CD4-positive, alpha-beta T cell treated with Interleukin-12 subunit alpha and Interleukin-12 subunit beta, for 1 hour (primary cell): Measurements from ENCODE around the gene OR8B12.

Source experiments
- DNase-seq: peaks from one replicate; pipeline ENCODE4 v3.0.0-alpha.2; 2020

Gene OR8B12, protein sequence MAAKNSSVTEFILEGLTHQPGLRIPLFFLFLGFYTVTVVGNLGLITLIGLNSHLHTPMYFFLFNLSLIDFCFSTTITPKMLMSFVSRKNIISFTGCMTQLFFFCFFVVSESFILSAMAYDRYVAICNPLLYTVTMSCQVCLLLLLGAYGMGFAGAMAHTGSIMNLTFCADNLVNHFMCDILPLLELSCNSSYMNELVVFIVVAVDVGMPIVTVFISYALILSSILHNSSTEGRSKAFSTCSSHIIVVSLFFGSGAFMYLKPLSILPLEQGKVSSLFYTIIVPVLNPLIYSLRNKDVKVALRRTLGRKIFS

DNA sequence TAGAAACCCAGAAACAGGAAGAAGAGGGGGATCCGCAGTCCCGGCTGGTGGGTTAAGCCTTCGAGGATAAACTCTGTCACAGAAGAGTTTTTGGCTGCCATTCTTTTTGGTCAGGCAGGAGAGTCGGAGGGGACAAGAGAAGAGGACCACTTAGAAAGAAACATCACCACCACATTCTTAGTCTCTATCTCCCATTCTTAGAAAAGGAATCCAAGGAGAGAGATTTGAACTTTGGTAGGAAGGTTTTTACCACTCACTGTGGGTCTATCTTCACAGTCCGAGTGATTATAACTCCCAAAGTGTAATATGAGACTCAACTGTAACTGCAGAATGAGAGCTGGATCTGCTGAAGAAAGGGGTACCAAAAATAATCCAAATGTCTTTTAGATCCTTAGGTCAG is at the start of gene OR8B12:
TSS of gene OR8B12 (minus strand) at position 101 of the 400 bp plus-strand sequence. CDS start at position 101, 0 bp downstream.
- no peak for DNase-seq

DNA sequence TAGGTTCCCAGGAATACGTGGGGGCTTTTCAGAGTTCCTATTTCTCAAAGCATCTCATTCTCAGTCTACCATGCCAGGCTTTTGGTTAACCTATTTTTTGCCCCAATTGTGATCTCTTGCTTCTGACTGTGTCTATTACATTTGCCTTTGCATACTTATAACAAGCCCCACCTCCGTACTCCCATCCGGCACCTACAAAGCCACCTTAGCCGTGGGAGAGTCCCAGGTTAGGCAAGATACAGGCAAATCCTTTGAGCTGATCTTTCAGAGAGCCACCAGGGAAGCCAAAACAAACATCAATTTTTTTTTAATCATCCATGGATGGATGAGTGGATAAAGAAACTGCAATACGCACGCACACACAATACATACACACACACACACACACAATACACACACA is 49.2 kb upstream of the OR8B12 start:
- DNase-seq = no peak

DNA sequence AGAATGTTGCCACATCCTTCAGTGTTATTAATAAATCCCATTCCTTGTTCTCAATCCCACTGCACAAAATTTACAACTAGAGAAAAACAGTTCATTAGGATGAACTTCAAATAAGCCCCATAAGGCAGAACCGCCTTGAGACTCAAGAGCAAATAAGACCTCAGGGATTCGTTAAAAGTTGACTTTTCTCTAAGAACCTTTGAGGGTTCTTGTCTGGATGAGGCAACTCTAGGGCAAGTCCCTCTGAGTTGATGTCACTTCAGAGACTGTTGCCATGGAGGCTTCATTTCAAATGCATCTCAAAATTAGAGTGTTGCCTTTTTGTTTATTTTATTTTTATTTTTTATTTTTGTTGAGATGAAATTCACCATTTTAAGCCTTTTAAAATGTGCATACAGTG is 48.0 kb upstream of the OR8B12 start:
- no peak for DNase-seq

DNA sequence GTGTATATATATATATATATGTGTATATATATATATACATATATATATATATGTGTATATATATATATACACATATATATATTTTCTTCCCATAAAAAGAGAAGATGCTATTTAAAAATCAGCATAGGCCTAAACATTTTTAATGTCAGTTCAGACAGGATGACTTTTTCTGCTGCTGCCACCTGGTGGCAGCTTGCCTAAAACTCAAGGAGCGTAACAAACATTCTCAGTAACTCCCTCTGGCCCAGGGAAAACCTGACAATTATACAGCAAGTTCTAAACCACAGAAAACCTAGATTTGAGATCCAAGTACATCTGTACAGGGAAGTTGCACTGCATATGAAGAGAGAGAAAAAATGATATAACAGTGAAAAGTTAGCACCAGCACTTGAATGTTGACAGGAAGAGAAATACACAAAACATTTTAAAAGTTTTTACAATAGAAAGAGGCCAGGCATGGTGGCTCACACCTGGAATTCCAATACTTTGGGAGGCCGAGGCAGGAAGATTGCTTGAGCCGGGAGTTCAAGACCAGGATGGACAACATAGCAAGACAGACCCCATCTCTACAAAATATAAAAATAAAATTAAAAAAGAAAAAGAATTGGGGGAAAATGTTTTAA is 42.9 kb upstream of the OR8B12 start:
- DNase-seq = peak; percentile 34

DNA sequence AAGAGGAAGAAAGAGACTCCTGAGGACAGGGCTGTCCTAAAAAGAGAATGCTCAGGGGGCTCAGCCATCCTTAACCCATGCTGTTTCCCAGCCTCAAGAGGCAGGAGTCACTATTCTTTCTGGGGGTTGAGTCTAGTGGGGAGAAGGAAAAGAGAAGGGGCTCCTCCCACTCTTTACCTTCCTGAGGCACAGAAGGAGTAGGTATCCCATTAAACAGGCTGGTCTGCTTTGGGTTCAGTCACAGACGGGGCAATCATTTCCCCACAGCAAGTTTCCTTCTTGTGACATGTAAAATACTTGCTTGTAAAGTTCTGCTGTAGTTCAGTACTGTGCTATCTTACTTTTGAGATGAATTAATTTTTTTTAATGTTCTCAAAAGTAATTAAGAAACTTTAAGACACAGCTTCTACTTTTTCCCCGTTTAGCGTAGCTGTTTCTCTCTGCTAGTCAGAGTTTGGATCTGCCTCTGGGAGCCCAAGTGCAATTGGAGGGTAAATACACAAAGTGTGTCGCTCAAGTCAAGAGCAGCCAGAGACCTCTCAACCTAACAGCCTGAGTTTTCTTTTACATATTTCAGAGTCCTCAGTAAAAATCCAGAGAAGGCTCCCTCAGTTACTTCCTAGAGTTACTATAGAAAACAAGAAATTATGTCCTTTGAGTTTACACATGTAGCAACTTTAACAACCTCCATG is 41.4 kb upstream of the OR8B12 start:
- no peak for DNase-seq

DNA sequence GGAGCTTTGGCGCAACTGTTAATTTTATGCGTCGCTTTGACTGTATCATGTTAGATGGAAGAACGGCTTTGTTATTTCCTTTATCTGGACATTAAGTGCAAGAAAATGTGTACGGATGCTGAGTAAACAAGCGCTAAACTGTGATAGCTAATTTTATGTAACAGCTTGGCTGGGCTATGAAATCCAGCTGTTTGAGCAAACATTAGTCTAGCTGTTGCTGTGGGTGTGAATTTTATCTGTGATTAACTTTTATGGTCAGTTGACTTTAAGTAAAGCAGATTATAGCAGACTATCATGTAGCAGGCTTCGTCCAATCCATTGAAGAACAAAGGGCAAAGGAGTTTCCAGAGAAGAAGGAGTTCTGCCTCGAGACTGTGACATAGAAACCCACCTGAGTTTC is 40.3 kb upstream of the OR8B12 start:
- no peak for DNase-seq

DNA sequence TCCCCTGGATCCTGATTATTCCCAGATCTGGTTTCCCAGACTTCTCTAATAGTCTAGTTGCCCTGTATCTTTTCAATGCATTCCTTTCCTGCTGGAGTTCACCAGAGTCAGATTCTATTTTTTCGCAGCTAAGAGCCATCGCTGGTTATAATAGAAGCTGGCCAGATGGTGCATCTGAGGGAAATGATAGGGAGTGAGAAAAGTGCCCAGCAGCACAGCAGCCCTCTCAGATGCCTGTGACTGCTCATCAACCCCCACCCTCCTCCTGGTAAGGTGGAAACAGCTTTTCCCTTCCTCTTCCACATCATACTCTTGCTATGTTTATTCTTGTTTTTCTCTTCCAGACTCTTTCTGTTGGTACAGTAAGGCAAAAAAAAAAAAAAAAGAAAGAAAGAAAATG is 39.1 kb upstream of the OR8B12 start:
- DNase-seq = no peak

DNA sequence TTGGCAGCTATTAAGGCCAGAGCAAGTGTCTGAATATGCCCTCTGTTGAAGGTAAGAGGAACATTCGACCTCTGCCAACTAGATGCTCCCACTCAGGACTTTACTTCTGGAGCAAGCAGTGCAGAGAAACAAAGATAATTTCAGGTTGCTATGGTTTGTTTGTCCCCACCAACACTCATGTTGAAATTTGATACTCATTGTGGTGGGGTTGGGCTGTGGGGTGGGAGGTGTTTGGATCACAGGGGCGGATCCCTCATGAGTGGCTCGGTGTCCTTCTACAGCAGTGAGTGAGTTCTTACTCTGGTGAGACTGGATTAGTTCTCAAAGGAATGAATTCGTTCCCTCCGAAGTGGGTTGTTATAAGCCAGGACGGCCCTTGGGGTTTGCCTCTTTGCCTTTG is 38.4 kb upstream of the OR8B12 start:
- DNase-seq = no peak

DNA sequence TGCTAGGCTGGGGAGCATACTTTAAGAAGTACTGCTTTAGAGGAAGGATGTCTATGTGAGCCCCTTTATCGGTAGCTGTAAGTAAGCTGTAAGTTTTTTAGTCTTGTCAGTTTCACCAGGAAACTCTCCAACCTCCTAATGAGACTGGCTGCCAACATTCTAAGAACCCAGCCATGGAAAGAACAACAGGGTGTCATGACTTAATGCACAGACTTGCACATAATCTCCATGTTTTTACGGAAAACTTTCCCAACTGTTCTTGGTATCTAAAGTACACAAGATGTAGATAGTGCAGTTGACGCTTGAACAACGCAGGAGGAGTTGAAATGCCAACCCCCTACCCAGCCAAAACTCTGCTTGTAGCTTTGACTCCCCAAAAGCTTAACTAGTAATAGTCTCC is 35.3 kb upstream of the OR8B12 start:
- no peak for DNase-seq

DNA sequence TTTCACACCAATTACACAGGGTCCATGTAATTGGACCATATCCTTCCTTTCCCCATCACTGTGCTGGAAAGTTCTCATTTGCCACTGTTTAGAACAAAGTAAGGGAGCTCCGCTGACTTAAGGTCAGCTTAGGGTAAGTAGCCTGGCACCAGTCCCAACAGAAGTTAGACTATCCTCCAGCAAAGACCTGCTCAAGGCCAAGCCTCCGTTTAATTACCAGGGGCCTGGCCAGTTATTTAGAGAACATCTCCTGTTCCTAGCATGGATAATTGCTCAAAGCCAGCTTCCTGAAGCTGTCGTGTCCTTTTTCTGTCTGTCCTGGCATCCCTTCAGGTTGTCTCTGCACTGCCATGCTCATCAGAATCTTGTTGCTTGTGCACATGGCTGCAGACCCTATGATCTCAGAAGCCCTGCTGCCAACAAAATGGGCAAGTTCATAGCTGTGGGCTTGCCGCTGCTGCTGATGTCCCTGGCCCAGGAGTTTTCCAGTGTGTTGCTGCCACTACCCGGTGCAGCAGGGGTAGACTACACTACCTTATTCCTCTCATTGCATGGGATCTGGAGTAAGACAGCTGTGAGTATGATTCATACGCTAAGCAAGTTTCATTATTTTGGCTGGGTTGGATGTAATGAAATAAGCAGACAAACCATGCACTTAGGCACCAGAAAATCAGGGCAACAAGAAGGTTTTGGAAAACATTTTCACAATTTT is 34.4 kb upstream of the OR8B12 start:
- DNase-seq = no peak

DNA sequence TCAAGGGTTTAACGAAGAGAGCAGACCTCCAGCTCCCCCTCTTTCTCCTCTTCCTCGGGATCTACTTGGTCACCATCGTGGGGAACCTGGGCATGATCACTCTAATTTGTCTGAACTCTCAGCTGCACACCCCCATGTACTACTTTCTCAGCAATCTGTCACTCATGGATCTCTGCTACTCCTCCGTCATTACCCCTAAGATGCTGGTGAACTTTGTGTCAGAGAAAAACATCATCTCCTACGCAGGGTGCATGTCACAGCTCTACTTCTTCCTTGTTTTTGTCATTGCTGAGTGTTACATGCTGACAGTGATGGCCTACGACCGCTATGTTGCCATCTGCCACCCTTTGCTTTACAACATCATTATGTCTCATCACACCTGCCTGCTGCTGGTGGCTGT is 26.7 kb upstream of the OR8B12 start:
- no peak for DNase-seq

DNA sequence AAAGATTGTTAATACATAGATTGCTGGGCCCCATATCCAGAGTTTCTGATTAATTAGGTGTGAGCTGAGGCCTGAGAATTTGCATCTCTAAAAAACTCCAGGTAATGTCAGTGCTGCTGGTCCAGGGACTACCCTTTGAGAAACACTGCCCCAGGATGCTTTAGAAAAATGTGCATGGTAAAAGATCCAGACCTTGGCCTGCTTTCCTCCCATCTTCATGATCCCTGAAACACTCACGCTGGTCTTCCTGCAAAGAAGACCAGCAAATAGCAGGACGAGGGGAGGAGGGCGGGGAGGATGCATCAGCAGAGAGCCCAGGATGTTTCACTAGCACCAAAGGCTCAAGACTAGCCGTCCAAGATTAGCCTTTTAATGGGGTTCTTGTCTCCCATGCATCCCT is 26.2 kb upstream of the OR8B12 start, which contains the start of gene OR8A1:
TSS of gene OR8A1 (plus strand) at position 301 of the 400 bp plus-strand sequence. CDS start 123 bp downstream, outside the sequence.
- DNase-seq = no peak

DNA sequence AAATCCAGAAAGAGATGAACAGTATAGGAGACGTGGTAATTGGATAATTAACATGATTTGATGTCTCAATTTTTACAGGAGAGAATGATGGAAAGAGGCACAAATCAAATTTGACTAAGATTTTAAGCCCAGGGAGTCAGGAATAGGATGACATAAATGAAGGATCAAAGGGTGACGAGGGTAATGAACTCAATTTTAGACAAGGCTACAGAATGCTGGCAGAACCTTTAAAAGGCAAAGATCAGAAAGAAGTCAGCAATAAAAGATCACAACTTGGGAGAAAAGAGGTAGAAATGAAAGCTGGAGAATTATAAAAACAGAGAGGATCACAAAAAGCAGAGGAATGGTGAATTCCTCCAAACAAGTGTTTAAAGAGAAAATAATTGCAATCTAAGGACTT is 13.4 kb upstream of the OR8B12 start:
- DNase-seq = no peak

DNA sequence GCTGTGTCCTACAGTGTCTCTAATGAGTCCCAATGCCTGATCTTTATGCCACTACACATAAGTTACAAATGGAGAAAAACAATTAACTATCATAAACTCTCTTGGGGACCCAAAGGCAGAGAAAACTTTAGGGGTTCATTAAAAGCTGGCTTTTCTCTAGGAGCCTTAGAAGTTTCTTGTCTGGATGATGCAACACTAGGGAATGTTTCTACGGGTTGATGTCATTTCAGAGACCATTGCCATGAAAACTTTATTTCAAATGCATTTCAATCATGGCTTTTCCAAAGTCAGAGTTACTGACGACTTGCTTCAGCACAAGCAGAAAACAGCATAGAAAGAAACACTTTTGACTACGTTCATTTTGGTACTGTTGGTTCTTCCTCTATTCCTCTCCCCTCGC is 8.5 kb upstream of the OR8B12 start:
- no peak for DNase-seq

DNA sequence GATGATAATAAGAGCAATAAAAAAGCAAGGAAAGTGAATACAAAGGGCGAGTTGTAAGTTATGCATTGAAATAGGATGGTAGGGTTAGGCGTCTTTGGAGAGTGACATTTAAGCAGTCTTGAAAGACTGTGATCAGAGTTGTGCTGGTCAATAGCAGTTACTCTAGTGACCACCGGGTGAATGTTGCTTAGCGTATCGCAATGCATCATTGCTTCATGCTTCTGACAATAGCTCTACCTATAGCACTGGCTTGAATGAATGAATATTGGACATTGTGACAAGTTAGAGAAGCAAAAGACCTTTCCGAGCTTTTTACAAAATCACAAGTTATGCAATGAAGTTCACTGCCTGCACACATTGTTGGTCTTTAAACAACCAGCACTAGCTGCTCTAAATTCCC is 7.7 kb upstream of the OR8B12 start:
- no peak for DNase-seq

DNA sequence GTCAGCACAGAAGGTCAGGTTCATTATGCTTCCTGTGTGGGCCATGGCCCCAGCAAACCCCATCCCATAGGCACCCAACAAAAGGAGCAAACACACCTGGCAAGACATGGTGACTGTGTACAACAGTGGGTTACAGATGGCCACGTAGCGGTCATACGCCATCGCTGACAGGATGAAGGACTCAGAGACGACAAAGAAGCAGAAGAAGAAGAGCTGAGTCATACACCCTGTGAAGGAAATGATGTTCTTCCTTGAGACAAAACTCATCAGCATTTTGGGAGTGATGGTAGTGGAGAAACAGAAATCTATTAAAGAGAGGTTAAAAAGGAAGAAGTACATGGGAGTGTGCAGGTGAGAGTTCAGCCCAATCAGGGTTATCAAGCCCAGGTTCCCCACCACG is 309 bp downstream of the OR8B12 start:
- DNase-seq = no peak

DNA sequence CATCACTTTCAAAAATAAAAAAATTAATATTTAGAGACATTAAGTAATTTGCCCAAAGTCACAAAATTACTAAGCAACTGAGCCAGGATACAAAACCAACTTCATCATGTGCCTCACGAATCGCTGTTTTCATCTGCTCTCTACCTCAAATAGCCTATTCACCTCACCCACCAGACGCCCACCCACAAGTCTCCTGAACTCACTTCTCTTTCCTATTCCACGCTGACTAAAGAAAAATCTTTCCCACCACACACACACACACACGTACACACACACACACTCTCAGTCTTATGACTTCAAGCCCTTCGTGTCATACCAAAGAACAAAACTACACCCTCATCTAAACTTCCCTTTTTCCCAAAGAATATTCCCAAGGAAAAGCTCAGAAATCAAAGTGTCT is 2.2 kb downstream of the OR8B12 start:
- DNase-seq = no peak

DNA sequence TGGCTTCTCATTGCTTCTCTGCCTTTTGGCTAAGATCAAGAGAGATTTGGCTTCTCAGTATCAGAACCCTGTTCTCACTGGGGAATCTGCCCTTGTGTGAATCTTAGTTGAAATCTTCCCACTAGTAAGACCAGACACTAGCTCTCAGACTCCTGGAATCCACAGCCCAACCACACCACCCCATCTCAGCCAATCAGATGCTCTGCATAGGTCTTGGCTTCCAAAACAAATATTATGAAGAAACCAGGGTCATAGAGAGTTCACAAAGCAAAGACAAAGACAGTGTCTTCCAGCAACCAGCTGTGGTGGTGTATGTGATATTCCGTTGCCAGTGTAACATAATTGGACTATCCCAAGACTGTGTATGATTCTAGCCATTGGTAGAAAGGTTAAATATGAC is 5.4 kb downstream of the OR8B12 start:
- DNase-seq = no peak

DNA sequence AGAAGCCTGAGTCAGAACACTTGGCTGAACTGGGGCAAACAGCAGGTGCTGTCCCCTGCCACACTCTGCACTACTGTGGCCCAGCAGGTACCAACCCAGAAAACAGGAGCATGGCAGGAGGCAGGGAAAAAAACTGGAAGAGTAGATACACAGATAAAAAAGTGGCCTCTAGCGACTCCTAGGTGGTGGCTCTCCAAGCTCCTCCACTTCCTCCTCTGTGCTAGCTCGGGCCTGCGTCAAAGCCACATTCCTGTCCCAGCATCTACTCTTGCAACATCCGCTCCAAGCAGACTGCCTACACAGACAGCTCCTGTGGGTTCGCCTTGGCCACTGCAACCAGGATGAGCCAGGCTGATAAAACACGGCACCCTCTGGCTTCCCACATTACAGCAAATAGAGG is 6.9 kb downstream of the OR8B12 start:
- DNase-seq = no peak

DNA sequence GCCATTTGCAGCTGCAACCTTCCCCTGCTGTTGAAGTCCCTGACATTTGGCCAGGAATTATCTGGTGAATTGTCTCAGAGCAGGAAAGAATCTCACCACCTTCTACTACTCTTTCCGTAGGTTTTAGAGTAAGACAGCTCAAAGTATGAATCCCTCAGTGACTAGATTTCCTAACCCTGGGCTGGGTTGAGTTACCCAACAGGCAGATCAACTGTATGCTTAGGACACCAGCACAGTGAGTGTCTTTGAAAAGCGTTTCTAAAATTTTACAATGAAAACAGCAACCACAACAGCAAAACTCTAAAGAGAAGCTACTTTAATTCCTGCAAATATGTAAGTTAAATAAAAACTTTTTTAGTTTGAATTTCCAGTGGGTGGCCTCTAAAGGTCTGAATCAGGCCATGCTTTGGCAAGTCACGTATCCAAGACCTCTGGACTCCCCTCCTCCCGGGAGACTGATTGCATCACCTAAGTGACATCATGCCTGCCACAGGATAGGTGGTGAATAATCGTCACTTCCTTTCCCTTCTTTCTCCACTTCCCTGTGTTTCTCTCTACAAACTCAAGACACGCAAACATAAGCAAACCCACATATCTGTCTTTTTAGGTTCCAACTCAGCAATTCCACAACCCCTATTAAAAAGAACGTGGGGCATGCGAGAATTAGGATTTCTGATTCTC is 7.8 kb downstream of the OR8B12 start:
- no peak for DNase-seq

DNA sequence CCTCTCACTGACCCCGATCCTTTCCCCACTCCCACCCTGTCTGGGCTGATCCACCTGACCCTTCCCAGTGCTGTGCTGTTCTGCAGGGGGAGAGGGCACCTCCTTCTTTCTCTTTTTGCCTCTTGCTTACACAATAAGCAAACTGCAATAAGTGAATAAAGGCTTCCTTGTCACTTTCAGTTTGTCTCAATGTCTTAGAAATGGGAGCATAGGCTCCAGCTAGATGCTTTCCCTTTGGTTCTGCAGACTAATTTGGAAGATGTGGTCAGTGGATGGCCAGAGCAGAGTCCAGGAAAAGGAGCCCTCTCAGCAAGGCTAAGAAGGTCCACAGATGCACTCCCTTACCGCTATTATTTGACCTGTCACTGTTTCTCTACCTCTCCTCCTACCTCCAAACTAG is 9.4 kb downstream of the OR8B12 start:
- no peak for DNase-seq

DNA sequence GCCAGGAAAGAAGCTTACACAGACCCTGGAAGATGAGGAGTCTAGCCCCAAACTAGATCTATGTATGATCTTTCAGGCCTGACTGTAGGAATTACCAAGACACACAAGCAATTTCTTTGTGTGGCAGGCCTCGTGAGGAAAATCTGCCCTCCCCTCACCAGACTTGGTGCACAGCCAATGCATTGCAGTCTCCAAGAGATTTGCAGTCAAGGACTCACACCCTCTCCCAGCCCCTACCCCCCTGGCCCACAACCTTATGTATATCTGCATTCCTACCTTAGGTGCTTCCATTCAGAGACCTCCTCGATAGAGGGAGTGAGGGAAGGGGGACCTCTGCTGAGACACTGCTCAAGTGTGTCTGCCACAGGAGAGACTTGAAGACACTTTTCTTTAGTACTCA is 9.8 kb downstream of the OR8B12 start:
- DNase-seq = no peak

DNA sequence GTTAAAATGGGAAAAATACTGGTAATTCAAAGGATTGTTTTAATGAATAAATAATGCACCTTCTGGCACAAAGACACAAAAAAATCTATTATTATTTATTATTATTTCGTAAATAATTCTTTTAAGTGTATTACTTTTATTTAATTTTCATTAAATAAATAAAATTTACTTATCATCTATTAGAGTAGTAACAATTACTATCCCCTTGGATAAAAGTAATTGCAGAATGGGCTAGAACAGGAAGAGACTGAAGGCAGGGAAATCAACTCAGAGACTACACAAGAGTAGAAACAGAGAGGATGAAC is 23.0 kb downstream of the OR8B12 start:
- no peak for DNase-seq
